NCI-H1694 (cell line): ENCODE data around the gene KLHL12.

Source experiments
- DNase-seq: peaks from one replicate; lab custom pipeline; 2025; lab: John Stamatoyannopoulos, UW

KLHL12 gene

GRCh38 chr1:202880961-202881460 lies 46.0 kb downstream of the KLHL12 start:
- no peak for DNase-seq

GRCh38 chr1:202880062-202880461 lies 47.0 kb downstream of the KLHL12 start:
- DNase-seq = no peak

- DNase-seq = no peak
These were observed 47.9 kb downstream of the KLHL12 start for GRCh38 chr1:202879128-202879527.

GRCh38 chr1:202873026-202873425 lies 54.0 kb downstream of the KLHL12 start:
- no peak for DNase-seq

- no peak for DNase-seq
These were observed 55.7 kb downstream of the KLHL12 start for GRCh38 chr1:202871367-202871766.

- no peak for DNase-seq
These were observed 64.1 kb downstream of the KLHL12 start for GRCh38 chr1:202862679-202863560.

- DNase-seq = peak; percentile 48
These were observed 65.5 kb downstream of the KLHL12 start for GRCh38 chr1:202861420-202862132.

GRCh38 chr1:202860744-202861419 lies 66.2 kb downstream of the KLHL12 start:
- peak; percentile 23 for DNase-seq

GRCh38 chr1:202858789-202859414 lies 68.1 kb downstream of the KLHL12 start:
- no peak for DNase-seq

- DNase-seq = no peak
These were observed 68.7 kb downstream of the KLHL12 start for GRCh38 chr1:202858331-202858730.

GRCh38 chr1:202857136-202857610 lies 69.9 kb downstream of the KLHL12 start:
- DNase-seq = no peak

- DNase-seq = no peak
These were observed 71.0 kb downstream of the KLHL12 start for GRCh38 chr1:202856014-202856413.

- no peak for DNase-seq
These were observed 72.2 kb downstream of the KLHL12 start for GRCh38 chr1:202854787-202855186.

- DNase-seq = no peak
These were observed 74.7 kb downstream of the KLHL12 start for GRCh38 chr1:202852163-202852904.

GRCh38 chr1:202850593-202851362 lies 76.3 kb downstream of the KLHL12 start:
- no peak for DNase-seq

- no peak for DNase-seq
These were observed 78.9 kb downstream of the KLHL12 start for GRCh38 chr1:202848191-202848542.

GRCh38 chr1:202844935-202845334 lies 82.1 kb downstream of the KLHL12 start:
- DNase-seq = no peak

- DNase-seq = no peak
These were observed 82.8 kb downstream of the KLHL12 start for GRCh38 chr1:202844259-202844658.

GRCh38 chr1:202843081-202843480 lies 84.0 kb downstream of the KLHL12 start:
- no peak for DNase-seq
